Loucy (cell line): Measurements from ENCODE around the gene GALT.

Experiments used
- EZH2phosphoT487 ChIP-seq: fragments of 200-600 bp; IDR thresholded peaks from 2 replicates; pipeline ENCODE4 v1.6.1; 2018; ENCODE audit warnings: antibody characterized with exemption, mild to moderate bottlenecking, moderate library complexity, borderline replicate concordance
- TF ChIP-seq, protein P1 (sequence below): fragments of 200-600 bp; sonication (generic); conservative IDR thresholded peaks from 2 replicates; pipeline ENCODE4 v1.5.1; 2014; ENCODE audit warnings: mild to moderate bottlenecking, antibody characterized with exemption, low read length

DNA sequence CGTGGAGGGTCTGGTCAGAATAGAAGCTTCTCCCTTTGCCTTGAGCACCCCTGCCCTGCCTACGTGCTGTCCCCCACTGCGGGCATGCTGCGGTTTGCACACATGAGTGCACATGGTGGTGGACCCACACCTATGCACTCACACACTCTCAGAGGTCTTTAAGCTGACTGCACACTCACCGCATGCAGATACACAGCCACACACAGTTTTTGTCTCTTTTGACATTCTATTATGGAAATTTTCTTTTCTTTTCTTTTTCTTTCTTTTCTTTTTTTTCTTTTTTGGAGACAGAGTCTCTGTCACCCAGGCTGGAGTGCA is 17.0 kb upstream of the GALT start:
- TF ChIP-seq, protein P1, sequence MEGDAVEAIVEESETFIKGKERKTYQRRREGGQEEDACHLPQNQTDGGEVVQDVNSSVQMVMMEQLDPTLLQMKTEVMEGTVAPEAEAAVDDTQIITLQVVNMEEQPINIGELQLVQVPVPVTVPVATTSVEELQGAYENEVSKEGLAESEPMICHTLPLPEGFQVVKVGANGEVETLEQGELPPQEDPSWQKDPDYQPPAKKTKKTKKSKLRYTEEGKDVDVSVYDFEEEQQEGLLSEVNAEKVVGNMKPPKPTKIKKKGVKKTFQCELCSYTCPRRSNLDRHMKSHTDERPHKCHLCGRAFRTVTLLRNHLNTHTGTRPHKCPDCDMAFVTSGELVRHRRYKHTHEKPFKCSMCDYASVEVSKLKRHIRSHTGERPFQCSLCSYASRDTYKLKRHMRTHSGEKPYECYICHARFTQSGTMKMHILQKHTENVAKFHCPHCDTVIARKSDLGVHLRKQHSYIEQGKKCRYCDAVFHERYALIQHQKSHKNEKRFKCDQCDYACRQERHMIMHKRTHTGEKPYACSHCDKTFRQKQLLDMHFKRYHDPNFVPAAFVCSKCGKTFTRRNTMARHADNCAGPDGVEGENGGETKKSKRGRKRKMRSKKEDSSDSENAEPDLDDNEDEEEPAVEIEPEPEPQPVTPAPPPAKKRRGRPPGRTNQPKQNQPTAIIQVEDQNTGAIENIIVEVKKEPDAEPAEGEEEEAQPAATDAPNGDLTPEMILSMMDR: no peak
- no peak for TF ChIP-seq EZH2phosphoT487
